ENCODE data around the gene ABI3BP.

GRCh38 chr3:100777271-100777670, 215.9 kb downstream of the ABI3BP start:
- TF ChIP-seq POLR2A (IDR thresholded peaks at IDR 0.05): no peak
- TF ChIP-seq, protein P1, sequence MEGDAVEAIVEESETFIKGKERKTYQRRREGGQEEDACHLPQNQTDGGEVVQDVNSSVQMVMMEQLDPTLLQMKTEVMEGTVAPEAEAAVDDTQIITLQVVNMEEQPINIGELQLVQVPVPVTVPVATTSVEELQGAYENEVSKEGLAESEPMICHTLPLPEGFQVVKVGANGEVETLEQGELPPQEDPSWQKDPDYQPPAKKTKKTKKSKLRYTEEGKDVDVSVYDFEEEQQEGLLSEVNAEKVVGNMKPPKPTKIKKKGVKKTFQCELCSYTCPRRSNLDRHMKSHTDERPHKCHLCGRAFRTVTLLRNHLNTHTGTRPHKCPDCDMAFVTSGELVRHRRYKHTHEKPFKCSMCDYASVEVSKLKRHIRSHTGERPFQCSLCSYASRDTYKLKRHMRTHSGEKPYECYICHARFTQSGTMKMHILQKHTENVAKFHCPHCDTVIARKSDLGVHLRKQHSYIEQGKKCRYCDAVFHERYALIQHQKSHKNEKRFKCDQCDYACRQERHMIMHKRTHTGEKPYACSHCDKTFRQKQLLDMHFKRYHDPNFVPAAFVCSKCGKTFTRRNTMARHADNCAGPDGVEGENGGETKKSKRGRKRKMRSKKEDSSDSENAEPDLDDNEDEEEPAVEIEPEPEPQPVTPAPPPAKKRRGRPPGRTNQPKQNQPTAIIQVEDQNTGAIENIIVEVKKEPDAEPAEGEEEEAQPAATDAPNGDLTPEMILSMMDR (IDR thresholded peaks at IDR 0.05): no peak
